GM12878 (cell line): ENCODE data around the gene ZG16.

Experiments
- BACH1 ChIP-seq: fragments of 450-650 bp; IDR thresholded peaks from 2 replicates; pipeline ENCODE4 v1.6.1; 2017; ENCODE audit warnings: mild to moderate bottlenecking, borderline replicate concordance
- CREM ChIP-seq: IDR thresholded peaks from 2 replicates; pipeline ENCODE4 v1.6.1; 2014; ENCODE audit warnings: antibody characterized with exemption, low read depth
- CTCF ChIP-seq, 3 experiments: IDR thresholded peaks in 2 of 3; conservative IDR thresholded peaks in 1 of 3; 2 replicates each; pipeline ENCODE4 v1.5.1; 2011; ENCODE audit warnings: low read depth in 3 of 3, low read length in 3 of 3, mild to moderate bottlenecking in 3 of 3, control low read depth in 2 of 3, moderate library complexity in 2 of 3, inconsistent platforms in 1 of 3, mixed read lengths in 1 of 3; ENCODE audit not compliant: control insufficient read depth in 2 of 3, insufficient read depth in 1 of 3; ENCODE audit errors: extremely low read depth in 1 of 3
- ESRRA ChIP-seq: IDR thresholded peaks from 2 replicates; pipeline ENCODE4 v1.6.1; 2012; ENCODE audit warnings: mild to moderate bottlenecking, low read length, improper control_type of control experiment
- EZH2 ChIP-seq: IDR thresholded peaks from 2 replicates; pipeline ENCODE4 v1.6.1; 2012; ENCODE audit warnings: low read depth, mild to moderate bottlenecking, control low read depth, inconsistent platforms, low read length, borderline replicate concordance; ENCODE audit not compliant: control insufficient read depth
- GABPA ChIP-seq: IDR thresholded peaks from 2 replicates; pipeline ENCODE4 v1.6.1; 2014; ENCODE audit warnings: antibody characterized with exemption, low read depth, mild to moderate bottlenecking, inconsistent platforms
- MXI1 ChIP-seq: fragments of 150-350 bp; IDR thresholded peaks from 2 replicates; pipeline ENCODE4 v1.6.1; 2011; ENCODE audit warnings: low read depth, mild to moderate bottlenecking, inconsistent platforms, low read length, improper control_type of control experiment
- NR2F1 ChIP-seq: fragments of 450-650 bp; conservative IDR thresholded peaks from 2 replicates; pipeline ENCODE4 v1.6.1; 2017; ENCODE audit warnings: mild to moderate bottlenecking
- POLR2AphosphoS5 ChIP-seq: IDR thresholded peaks from 2 replicates; pipeline ENCODE4 v1.6.1; 2011; ENCODE audit warnings: mild to moderate bottlenecking, low read length, inconsistent platforms
- POU2F2 ChIP-seq: IDR thresholded peaks from 3 replicates; pipeline ENCODE4 v1.6.1; 2011; ENCODE audit warnings: low read depth, mild to moderate bottlenecking, low read length, borderline replicate concordance
- TAF1 ChIP-seq: IDR thresholded peaks from 2 replicates; pipeline ENCODE4 v1.6.1; 2011; ENCODE audit warnings: mild to moderate bottlenecking, low read depth, low read length, borderline replicate concordance
- USF2 ChIP-seq: IDR thresholded peaks from 2 replicates; pipeline ENCODE4 v1.6.1; 2011; ENCODE audit warnings: low read depth, low read length, improper control_type of control experiment, borderline replicate concordance
- TF ChIP-seq, protein P1 (sequence below): IDR thresholded peaks from 2 replicates; pipeline ENCODE4 v1.6.1; 2012; ENCODE audit warnings: low read depth, low read length, improper control_type of control experiment
- TF ChIP-seq, protein P2 (sequence below): IDR thresholded peaks from 2 replicates; pipeline ENCODE4 v1.6.1; 2011; ENCODE audit warnings: borderline replicate concordance, low read depth, mild to moderate bottlenecking, moderate library complexity, mixed read lengths, low read length; ENCODE audit not compliant: insufficient read depth; ENCODE audit errors: extremely low read length

- TF ChIP-seq, protein P1, sequence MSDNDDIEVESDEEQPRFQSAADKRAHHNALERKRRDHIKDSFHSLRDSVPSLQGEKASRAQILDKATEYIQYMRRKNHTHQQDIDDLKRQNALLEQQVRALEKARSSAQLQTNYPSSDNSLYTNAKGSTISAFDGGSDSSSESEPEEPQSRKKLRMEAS = no peak
- TF ChIP-seq EZH2 (no peak), TAF1 (no peak), POLR2AphosphoS5 (no peak; the same call in none of the 2 replicates), USF2 (no peak), MXI1 (no peak), POU2F2 (no peak), NR2F1 (no peak), ESRRA (no peak), GABPA (no peak), BACH1 (no peak), CTCF (IDR thresholded peaks at IDR 0.05 in 2 of 3, conservative IDR thresholded peaks at IDR 0.05 in 1 of 3; ENCODE audit: control insufficient read depth in 2 of 3, extremely low read depth in 1 of 3, insufficient read depth in 1 of 3, low read depth in 3 of 3, low read length in 3 of 3) (no peak), CREM (no peak)
- TF ChIP-seq, protein P2, sequence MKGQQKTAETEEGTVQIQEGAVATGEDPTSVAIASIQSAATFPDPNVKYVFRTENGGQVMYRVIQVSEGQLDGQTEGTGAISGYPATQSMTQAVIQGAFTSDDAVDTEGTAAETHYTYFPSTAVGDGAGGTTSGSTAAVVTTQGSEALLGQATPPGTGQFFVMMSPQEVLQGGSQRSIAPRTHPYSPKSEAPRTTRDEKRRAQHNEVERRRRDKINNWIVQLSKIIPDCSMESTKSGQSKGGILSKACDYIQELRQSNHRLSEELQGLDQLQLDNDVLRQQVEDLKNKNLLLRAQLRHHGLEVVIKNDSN = no peak
Measured at GRCh38 chr16:29809031-29809747, 31.1 kb downstream of the ZG16 start.
